Measurements from ENCODE around the gene EID2.

- TF ChIP-seq, protein P1, sequence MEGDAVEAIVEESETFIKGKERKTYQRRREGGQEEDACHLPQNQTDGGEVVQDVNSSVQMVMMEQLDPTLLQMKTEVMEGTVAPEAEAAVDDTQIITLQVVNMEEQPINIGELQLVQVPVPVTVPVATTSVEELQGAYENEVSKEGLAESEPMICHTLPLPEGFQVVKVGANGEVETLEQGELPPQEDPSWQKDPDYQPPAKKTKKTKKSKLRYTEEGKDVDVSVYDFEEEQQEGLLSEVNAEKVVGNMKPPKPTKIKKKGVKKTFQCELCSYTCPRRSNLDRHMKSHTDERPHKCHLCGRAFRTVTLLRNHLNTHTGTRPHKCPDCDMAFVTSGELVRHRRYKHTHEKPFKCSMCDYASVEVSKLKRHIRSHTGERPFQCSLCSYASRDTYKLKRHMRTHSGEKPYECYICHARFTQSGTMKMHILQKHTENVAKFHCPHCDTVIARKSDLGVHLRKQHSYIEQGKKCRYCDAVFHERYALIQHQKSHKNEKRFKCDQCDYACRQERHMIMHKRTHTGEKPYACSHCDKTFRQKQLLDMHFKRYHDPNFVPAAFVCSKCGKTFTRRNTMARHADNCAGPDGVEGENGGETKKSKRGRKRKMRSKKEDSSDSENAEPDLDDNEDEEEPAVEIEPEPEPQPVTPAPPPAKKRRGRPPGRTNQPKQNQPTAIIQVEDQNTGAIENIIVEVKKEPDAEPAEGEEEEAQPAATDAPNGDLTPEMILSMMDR (IDR thresholded peaks at IDR 0.05 in 8 of 11, conservative IDR thresholded peaks at IDR 0.05 in 3 of 11), result no peak
- no peak for TF ChIP-seq POLR2A (IDR thresholded peaks at IDR 0.05)
- TF ChIP-seq POLR2AphosphoS5 (IDR thresholded peaks at IDR 0.05), result no peak
Observed at GRCh38 chr19:39518975-39519374, 21.0 kb downstream of the EID2 start.

Measured in spleen (tissue), 7 donors.